ENCODE results near the gene CRBN.

- TF ChIP-seq FOXJ3 (CRISPR knock-in tag; IDR thresholded peaks at IDR 0.05; ENCODE audit: borderline replicate concordance) (no peak), PHB2 (IDR thresholded peaks at IDR 0.05; ENCODE audit: partially characterized antibody) (no peak), ZNF580 (CRISPR knock-in tag; IDR thresholded peaks at IDR 0.05; ENCODE audit: borderline replicate concordance, low read depth) (no peak)
Measured at GRCh38 chr3:3151513-3151912, 28.0 kb downstream of the CRBN start.

Measured in HepG2 (cell line).